Urinary bladder (tissue), 4 donors: Measurements from ENCODE around the gene OR9Q1. TPM values are rescaled to one million over a fixed set of nuclear protein-coding genes. Genes with fewer than 3 reads are reported as not detected.

Experiments
- DNase-seq: peaks from one replicate; pipeline ENCODE4 v3.0.0-alpha.2; 2015; ENCODE audit errors: extremely low spot score
- H3K27ac ChIP-seq: one replicate; pipeline ENCODE4 v1.5.1; 2013; ENCODE audit warnings: low read depth, mild to moderate bottlenecking, moderate library complexity
- H3K36me3 ChIP-seq: one replicate; pipeline ENCODE4 v1.6.1; 2013; ENCODE audit warnings: mild to moderate bottlenecking, moderate library complexity; ENCODE audit not compliant: insufficient read depth
- H3K4me1 ChIP-seq: one replicate; pipeline ENCODE4 v1.6.1; 2013; ENCODE audit warnings: mild to moderate bottlenecking, moderate library complexity; ENCODE audit not compliant: insufficient read depth
- H3K4me3 ChIP-seq: one replicate; pipeline ENCODE4 v1.5.1; 2013; ENCODE audit warnings: low read depth, low read length
- WGBS: extraction: QIAGEN DNeasy Blood & Tissue Kit; methylation state at CpG from one replicate; pipeline ENCODE4 v1.1.7; 2013; 5-methylcytosine and 5-hydroxymethylcytosine counted together
- polyA plus RNA-seq: library from polyadenylated mRNA; stranded (reverse); fragments of 200-250 nt; gene quantifications from one replicate; pipeline ENCODE4 v1.2.3, GENCODE V29; 2013
- total RNA-seq: library from RNA; depleted of rRNA; stranded (reverse); fragments of >200 nt; gene quantifications from one replicate; pipeline ENCODE4 v1.2.3, GENCODE V29; 2014
- donor health status: healthy with polysubstance abuse.
- donor health status: healthy.

Gene OR9Q1
- total and polyA plus RNA-seq, 2 donors: not detected

DNA sequence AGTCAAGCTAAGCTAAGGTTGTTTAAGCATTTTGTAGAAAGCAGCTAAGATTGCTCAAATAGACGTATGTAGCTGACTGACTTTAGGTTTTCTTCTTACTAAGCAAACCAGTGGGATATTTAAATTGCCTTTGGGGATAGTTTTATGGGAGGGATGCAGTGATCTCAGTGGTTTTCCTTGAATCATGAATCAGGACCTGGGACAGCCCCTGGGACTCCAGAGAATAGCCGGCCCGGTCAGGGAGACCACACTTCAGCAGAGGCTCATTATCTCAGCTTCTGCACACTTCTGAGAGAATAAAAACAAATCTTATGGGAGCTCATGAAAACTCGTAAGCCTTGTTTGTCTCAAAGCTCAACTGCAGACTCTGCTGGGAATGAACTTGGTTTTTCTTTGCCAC is 101.8 kb downstream of the OR9Q1 start, which contains the start of gene OR9I1:
Gene OR9I1, minus strand, starts transcription at position 62 of the 400 bp plus-strand sequence. CDS start 6,086 bp downstream, outside the sequence.
- Histone ChIP-seq H3K36me3 (no peaks in the 10 kb centered on the region), H3K4me1 (no peaks in the 10 kb centered on the region), H3K27ac (no peak within 1 kb of the TSS), H3K4me3 (no peak within 1 kb of the TSS)
- 35% methylated on average over 4 of the region's 4 CpGs for WGBS
- no peak for DNase-seq

DNA sequence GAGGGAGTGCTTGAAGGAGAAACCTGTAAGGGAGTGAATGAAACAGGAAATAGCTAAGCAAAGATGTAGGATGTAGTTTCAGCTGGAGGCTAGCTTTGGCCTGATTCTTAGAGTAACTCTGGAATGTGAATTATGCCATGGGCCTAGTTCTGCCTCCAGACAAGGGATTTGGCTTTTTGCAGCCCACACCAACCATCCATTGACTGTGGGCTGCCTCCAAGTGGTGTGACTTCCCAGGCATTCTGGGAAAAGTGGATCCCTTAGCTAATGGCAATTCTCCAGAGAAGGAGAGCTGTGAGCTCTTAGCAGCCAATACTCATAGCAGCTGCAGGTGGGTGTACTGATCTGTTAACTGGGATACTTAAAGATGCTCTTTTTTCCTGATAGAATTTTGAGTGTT is 103.7 kb downstream of the OR9Q1 start:
- no peaks in the 10 kb centered on the region for H3K36me3 ChIP-seq
- H3K4me3 ChIP-seq: no peak overlapping the region
- H3K27ac ChIP-seq: no peak overlapping the region
- H3K4me1 ChIP-seq: no peaks in the 10 kb centered on the region
- DNase-seq: no peak

DNA sequence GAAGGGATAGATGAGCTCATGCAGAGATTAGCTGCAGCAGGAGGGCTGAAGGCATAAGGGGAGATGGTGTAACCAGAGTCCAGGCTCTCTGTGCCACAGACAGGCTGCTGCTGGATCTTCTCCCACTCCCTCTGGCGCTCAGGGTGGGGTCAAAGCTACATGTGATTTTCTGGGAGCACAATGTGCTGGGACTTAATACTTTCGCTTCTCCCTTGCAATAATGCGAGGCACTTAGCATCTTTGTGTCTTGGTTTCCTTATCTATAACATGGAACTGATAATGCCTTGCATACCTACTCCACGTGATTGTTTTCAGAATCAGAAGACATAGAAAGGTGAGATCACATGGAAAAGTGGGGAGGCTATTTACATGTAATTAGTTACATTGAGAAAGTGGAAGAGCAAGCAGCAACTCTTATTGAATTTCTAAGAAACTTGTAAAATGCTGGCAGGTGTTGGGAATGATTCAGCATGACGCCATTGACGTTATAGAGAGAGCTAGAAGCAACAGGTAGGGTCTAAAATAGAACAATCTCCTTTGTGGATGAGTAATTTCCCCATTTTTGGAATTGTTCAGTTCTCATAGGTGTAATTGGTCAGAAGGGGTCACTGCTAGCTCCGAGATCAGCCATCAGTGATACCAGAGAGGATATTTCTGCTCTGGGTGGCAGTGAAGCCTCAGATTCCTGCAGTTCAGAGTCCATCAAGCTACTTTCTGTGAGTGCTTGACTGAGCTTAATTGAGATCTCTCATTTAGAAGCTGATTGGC is 109.8 kb downstream of the OR9Q1 start:
- H3K27ac ChIP-seq: no peak overlapping the region
- no peak overlapping the region for H3K4me3 ChIP-seq
- no peaks in the 10 kb centered on the region for H3K36me3 ChIP-seq
- no peaks in the 10 kb centered on the region for H3K4me1 ChIP-seq
- WGBS: 61% methylated on average over 7 of the region's 7 CpGs
- DNase-seq: no peak

DNA sequence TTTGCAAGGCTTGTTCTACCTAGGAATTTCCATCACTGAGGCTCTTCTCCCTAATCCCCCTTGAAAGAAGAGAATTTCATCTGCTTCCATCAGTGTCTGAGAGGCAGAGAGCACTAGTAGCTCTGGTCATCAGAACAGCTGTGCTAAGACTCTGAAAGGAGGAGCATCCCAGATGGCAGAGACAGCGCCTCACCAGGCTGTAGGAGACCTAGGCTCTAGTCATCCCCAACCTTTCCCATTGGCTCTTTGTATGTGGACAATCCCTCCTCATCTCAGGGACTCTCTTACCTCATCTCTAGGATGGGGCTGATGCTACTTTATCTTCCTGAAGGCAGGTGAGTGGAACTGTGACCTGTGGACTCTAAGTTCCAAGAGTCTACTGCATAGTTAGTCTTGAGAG is 110.5 kb downstream of the OR9Q1 start:
- 92% methylated on average over 1 of the region's 1 CpG for WGBS

DNA sequence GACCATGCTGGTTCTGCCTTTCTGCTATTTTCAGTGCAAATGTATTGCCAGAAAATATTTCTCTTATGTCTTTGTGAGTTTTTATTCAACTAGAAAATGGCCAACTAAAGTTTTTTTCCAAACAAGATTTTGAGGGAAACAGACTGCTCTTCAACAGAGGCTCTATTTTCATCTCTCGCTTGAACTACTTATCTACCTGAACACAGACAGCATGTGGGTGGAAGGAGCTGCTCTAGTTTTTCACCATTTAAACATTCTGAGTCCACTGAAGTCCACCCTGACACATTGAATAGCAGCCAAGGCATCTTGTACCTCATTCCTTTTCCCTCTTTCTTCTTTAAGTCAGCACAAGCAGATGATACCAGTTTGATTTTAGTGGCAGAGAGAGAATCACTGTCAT is 111.5 kb downstream of the OR9Q1 start:
- no peaks in the 10 kb centered on the region for H3K36me3 ChIP-seq
- H3K4me1 ChIP-seq: no peaks in the 10 kb centered on the region
- no peak overlapping the region for H3K4me3 ChIP-seq
- H3K27ac ChIP-seq: no peak overlapping the region
- WGBS: 89% methylated on average over 1 of the region's 1 CpG
- DNase-seq: no peak

More for the DNA sequence above, 110.5 kb downstream of the OR9Q1 start:
- Histone ChIP-seq H3K4me1 (no peaks in the 10 kb centered on the region), H3K4me3 (no peak overlapping the region), H3K27ac (no peak overlapping the region), H3K36me3 (no peaks in the 10 kb centered on the region)
- DNase-seq: no peak

DNA sequence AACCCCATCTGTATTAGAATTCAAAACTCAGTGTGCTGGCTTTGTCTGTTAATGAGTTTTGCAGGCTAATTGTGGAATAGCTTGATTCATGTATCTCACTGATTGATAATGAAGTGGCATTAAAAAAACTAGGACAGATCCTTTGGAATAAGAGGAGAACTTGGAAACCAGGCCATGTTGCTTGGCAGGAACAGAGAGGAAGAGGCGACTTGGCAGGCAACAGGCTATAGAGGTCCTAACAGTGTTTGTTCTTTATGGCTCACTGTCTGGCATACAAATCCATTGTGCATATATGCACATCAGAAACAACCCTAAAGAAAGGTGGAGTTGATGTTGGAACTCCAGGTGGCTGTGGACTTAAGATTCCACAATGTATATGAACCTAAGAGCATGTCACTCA is 119.1 kb downstream of the OR9Q1 start:
- WGBS: 80% methylated on average over 1 of the region's 1 CpG
- no peak for DNase-seq

DNA sequence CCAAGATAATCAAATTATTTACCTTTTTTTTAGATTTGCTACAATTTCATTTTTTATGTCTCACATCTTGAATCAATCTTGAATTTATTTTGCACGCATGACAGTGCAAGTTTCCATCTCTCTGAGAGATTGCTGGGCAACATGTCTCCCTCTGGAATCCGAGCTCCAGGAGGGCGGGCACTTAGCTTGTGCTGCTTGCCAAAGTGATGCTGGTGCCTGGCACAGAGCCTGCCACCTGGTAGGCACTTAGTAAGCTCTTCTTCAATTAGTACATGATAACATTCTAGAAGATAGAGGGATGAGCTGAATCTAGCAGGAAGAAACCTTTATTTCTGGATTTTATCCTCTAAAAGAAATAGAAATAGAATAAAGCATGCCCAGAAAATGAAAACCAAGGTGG is 129.1 kb downstream of the OR9Q1 start:
- H3K4me1 ChIP-seq: no peaks in the 10 kb centered on the region
- no peak overlapping the region for H3K4me3 ChIP-seq
- H3K27ac ChIP-seq: no peak overlapping the region
- WGBS: 69% methylated on average over 3 of the region's 3 CpGs
- H3K36me3 ChIP-seq: no peaks in the 10 kb centered on the region
- DNase-seq: no peak

More for the DNA sequence above, 119.1 kb downstream of the OR9Q1 start:
- H3K4me3 ChIP-seq: no peak overlapping the region
- H3K36me3 ChIP-seq: no peaks in the 10 kb centered on the region
- no peaks in the 10 kb centered on the region for H3K4me1 ChIP-seq
- no peak overlapping the region for H3K27ac ChIP-seq

DNA sequence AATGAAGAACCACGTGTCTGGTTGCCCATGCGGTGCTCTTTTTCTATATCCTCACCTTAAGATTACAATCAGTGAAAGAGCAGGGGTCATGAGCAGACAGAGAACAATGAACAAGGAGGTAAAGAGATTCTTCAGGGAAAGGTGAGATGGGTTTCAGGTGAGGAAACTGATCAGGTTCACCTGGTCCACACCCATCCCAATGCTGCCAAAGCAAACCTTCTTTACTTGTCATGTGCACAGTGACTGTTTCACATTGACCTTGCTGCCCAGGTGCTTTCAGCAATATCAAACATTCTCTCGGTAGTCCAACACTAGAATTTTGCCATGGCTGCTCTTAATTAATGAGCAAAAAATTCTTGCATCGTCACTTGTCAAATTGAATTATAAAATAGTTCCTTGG is 140.7 kb downstream of the OR9Q1 start:
- Histone ChIP-seq H3K27ac (no peak overlapping the region), H3K4me1 (no peaks in the 10 kb centered on the region), H3K4me3 (no peak overlapping the region), H3K36me3 (no peaks in the 10 kb centered on the region)
- DNase-seq: no peak
- WGBS: 82% methylated on average over 4 of the region's 4 CpGs

DNA sequence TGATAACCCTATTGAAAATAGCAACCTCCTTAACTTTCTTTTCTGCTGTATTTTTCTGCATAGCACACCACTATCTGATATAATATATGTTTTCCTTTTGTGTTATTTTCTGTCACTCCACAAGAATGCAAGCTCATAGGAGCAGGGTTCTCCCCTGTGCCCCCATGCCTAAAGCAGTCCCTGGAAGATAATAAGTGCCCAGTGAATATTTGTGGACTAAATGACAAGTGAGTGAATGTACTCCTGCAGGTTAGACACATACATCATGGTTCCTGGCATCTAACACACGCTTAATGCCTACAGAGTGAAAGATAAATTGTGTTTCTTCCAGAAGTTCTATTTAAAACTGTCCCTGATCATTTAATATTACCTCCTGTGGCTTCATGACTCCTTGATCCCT is 141.3 kb downstream of the OR9Q1 start:
- H3K36me3 ChIP-seq: no peaks in the 10 kb centered on the region
- WGBS: 43% methylated on average over 1 of the region's 1 CpG
- no peak for DNase-seq

DNA sequence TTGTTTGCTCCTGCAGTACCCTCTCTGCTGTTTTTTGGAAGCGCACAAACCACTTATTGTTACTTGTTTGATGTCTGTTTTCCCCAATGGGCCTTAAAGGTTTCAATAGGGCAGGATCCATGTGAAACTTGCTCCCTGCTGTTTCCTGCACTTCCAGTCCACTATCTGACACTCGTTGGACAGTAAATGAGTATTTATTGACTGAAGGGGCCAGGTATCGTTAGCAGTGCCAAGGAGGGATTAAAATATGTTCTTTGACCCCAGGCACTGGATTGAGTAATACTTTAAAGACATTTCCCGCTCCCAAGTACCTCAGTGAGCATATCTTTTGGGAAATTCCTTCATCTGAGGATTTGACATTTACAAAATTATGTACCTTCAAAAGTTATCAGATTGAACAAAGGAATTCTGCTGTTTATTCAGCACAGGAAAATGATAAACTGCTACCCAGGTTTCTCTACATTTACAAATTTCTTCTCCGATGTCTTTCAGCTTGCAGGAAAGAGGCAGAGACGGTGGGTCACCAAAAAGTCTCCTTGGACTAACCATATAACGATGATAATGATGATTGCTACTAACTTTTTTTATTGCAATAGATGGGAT is 141.9 kb downstream of the OR9Q1 start:
- Histone ChIP-seq H3K4me1 (no peaks in the 10 kb centered on the region), H3K4me3 (no peak overlapping the region), H3K36me3 (no peaks in the 10 kb centered on the region), H3K27ac (no peak overlapping the region)
- whole genome bisulfite sequencing: 50% methylated on average over 7 of the region's 7 CpGs
- no peak for DNase-seq

More for the DNA sequence above, 141.3 kb downstream of the OR9Q1 start:
- Histone ChIP-seq H3K4me1 (no peaks in the 10 kb centered on the region), H3K4me3 (no peak overlapping the region), H3K27ac (no peak overlapping the region)

DNA sequence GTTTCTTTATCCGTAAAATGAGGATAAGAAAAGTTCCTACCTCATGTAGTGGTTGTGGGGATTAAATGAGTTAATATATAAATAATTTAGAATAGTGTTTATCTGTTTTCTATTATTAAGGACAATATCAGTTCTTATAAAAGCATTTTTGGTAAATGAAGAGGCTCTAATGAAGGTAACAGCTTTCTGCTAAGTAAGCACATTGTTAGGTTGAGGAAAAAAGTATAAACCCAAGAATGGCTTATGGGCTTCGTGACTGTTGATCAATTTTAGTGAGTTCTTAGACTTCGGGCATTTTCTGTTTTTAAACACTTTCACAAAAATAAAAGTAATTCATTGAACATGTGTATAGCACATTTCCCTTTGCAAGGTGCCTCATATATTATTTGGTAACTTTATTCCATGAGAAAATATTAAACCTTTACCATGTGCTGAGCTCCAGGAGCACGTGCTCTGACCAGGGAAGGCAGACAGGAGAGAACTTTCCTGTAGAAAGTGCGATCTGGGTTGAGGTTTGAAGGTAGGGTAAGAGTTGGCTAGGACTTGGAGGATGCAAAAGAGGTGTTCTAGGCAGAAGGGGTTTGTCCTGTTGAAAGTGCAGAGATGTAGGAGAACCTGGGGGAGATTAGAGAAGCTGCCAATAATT is 153.9 kb downstream of the OR9Q1 start:
- no peak for DNase-seq
- Histone ChIP-seq H3K27ac (no peak overlapping the region), H3K4me3 (no peak overlapping the region), H3K36me3 (no peaks in the 10 kb centered on the region), H3K4me1 (no peaks in the 10 kb centered on the region)
- WGBS: 76% methylated on average over 5 of the region's 5 CpGs

DNA sequence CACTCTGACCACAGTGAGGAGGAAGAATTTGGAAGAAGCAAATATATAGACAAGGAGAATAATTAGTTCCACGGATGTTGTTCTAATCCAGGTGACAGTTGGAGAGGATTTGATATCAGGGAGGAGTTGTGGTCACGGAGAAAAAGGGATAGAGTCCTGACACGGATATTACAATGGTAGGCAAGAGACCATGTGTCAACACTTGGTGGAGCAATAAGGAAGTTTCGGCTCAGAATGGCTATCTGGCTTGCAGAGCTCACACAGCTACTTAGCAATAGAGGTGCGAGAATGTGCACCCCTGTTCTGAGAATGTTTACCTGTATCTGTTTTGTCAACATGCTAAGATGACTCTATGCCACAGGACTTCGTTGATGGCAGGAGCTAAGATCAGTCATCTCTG is 154.8 kb downstream of the OR9Q1 start:
- Histone ChIP-seq H3K4me3 (no peak overlapping the region), H3K27ac (no peak overlapping the region), H3K4me1 (no peaks in the 10 kb centered on the region), H3K36me3 (no peaks in the 10 kb centered on the region)
- 85% methylated on average over 6 of the region's 6 CpGs for WGBS
- no peak for DNase-seq

DNA sequence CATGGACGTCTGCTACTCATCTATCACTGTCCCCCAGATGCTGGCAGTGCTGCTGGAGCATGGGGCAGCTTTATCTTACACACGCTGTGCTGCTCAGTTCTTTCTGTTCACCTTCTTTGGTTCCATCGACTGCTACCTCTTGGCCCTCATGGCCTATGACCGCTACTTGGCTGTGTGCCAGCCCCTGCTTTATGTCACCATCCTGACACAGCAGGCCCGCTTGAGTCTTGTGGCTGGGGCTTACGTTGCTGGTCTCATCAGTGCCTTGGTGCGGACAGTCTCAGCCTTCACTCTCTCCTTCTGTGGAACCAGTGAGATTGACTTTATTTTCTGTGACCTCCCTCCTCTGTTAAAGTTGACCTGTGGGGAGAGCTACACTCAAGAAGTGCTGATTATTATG is 156.0 kb downstream of the OR9Q1 start:
- no peak overlapping the region for H3K27ac ChIP-seq
- H3K4me1 ChIP-seq: no peaks in the 10 kb centered on the region
- DNase-seq: no peak
- WGBS: 70% methylated on average over 7 of the region's 7 CpGs
- H3K4me3 ChIP-seq: no peak overlapping the region
- H3K36me3 ChIP-seq: no peaks in the 10 kb centered on the region

DNA sequence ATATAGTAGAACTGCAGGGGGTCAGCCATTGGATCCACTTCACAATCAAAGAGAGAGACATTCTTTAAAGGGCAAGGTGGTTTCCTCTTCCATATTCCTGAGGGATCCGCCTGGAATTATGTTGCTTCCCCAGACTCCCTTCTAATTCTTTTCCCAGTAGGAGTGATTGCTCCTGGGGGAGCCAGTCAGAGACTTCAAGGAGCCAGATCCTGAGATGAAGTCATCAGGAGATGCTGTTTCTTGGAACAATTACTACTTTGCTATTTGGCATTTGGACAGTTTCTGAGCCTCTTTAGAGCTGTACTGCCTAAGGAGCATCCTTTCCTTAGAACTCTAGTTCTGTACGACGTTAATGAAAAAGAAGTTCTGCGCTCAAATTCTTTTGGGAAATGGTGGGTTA is 163.3 kb downstream of the OR9Q1 start:
- no peaks in the 10 kb centered on the region for H3K4me1 ChIP-seq
- no peak overlapping the region for H3K4me3 ChIP-seq
- no peak for DNase-seq
- H3K27ac ChIP-seq: no peak overlapping the region
- H3K36me3 ChIP-seq: no peaks in the 10 kb centered on the region
- WGBS: 87% methylated on average over 4 of the region's 4 CpGs
